Trophoblast cell (in vitro differentiated cells and primary cell): ENCODE data around the gene SPATS2L.

Source experiments
- DNase-seq, 2 donors: peaks; one replicate each; pipeline ENCODE4 v3.0.0-alpha.2; 2016
- H2AFZ ChIP-seq: 2 replicates; pipeline ENCODE4 v1.6.1; 2013; ENCODE audit warnings: low read length, moderate library complexity, mild to moderate bottlenecking; ENCODE audit not compliant: insufficient read depth, poor library complexity
- H2AK5ac ChIP-seq: 2 replicates; pipeline ENCODE4 v1.6.1; 2013; ENCODE audit warnings: mild to moderate bottlenecking, low read length
- H2BK120ac ChIP-seq: 2 replicates; pipeline ENCODE4 v1.6.1; 2013; ENCODE audit warnings: low read length, mild to moderate bottlenecking, moderate library complexity; ENCODE audit not compliant: insufficient read depth, poor library complexity
- H2BK12ac ChIP-seq: 2 replicates; pipeline ENCODE4 v1.6.1; 2013; ENCODE audit warnings: mild to moderate bottlenecking, low read length, moderate library complexity
- H2BK5ac ChIP-seq: 2 replicates; pipeline ENCODE4 v1.6.1; 2013; ENCODE audit warnings: low read length, low read depth, moderate library complexity, mild to moderate bottlenecking; ENCODE audit not compliant: poor library complexity
- H3K14ac ChIP-seq: 2 replicates; pipeline ENCODE4 v1.6.1; 2013; ENCODE audit warnings: mild to moderate bottlenecking, low read length
- H3K18ac ChIP-seq: 2 replicates; pipeline ENCODE4 v1.6.1; 2013; ENCODE audit warnings: mild to moderate bottlenecking, low read length
- H3K23ac ChIP-seq: 2 replicates; pipeline ENCODE4 v1.6.1; 2013; ENCODE audit warnings: low read length
- H3K27ac ChIP-seq: 2 replicates; pipeline ENCODE4 v1.5.1; 2013; ENCODE audit warnings: low read depth, mild to moderate bottlenecking, inconsistent platforms, low read length, moderate library complexity
- H3K27me3 ChIP-seq: 2 replicates; pipeline ENCODE4 v1.6.1; 2013; ENCODE audit warnings: inconsistent platforms, mild to moderate bottlenecking, low read length, moderate library complexity; ENCODE audit not compliant: insufficient read depth
- H3K36me3 ChIP-seq, 2 experiments: 1 replicate in 1 of 2; 2 replicates in 1 of 2; pipeline ENCODE4 v1.6.1; 2013; ENCODE audit warnings: low read length in 2 of 2, mild to moderate bottlenecking in 2 of 2, moderate library complexity in 1 of 2; ENCODE audit not compliant: insufficient read depth in 2 of 2, control insufficient read depth in 1 of 2
- H3K4ac ChIP-seq: 2 replicates; pipeline ENCODE4 v1.6.1; 2013; ENCODE audit warnings: low read depth, mild to moderate bottlenecking, low read length, moderate library complexity
- H3K4me1 ChIP-seq, 2 experiments: 1 replicate in 1 of 2; 2 replicates in 1 of 2; pipeline ENCODE4 v1.6.1; 2013; ENCODE audit warnings: low read length in 2 of 2, mild to moderate bottlenecking in 2 of 2, moderate library complexity in 1 of 2; ENCODE audit not compliant: insufficient read depth in 2 of 2, control insufficient read depth in 1 of 2
- H3K4me2 ChIP-seq: 2 replicates; pipeline ENCODE4 v1.6.1; 2013; ENCODE audit warnings: inconsistent platforms, mild to moderate bottlenecking, low read length, moderate library complexity
- H3K4me3 ChIP-seq: 2 replicates; pipeline ENCODE4 v1.5.1; 2013; ENCODE audit warnings: mild to moderate bottlenecking, low read depth, low read length, inconsistent platforms
- H3K79me1 ChIP-seq: one replicate; pipeline ENCODE4 v1.6.1; 2013; ENCODE audit warnings: low read length
- H3K79me2 ChIP-seq: 2 replicates; pipeline ENCODE4 v1.6.1; 2013; ENCODE audit warnings: low read length, mild to moderate bottlenecking; ENCODE audit not compliant: control insufficient read depth, insufficient read depth, poor library complexity
- H3K9ac ChIP-seq: 2 replicates; pipeline ENCODE4 v1.6.1; 2013; ENCODE audit warnings: mild to moderate bottlenecking, low read length
- H3K9me3 ChIP-seq: 2 replicates; pipeline ENCODE4 v1.6.1; 2013; ENCODE audit warnings: low read depth, mild to moderate bottlenecking, control low read depth, inconsistent platforms, low read length; ENCODE audit not compliant: insufficient read depth
- H4K12ac ChIP-seq: 2 replicates; pipeline ENCODE4 v1.6.1; 2013; ENCODE audit warnings: low read depth, mild to moderate bottlenecking, low read length, moderate library complexity
- H4K8ac ChIP-seq: 2 replicates; pipeline ENCODE4 v1.6.1; 2013; ENCODE audit warnings: low read depth, mild to moderate bottlenecking, low read length, moderate library complexity
- H4K91ac ChIP-seq: one replicate; pipeline ENCODE4 v1.6.1; 2013; ENCODE audit warnings: low read depth, mild to moderate bottlenecking, low read length, moderate library complexity
- WGBS: extraction: QIAGEN DNeasy Blood & Tissue Kit; methylation state at CpG from one replicate; pipeline ENCODE4 v1.1.7; 2013; ENCODE audit warnings: missing lambda C conversion rate; ENCODE audit not compliant: insufficient read length, insufficient coverage; ENCODE audit errors: extremely low coverage; 5-methylcytosine and 5-hydroxymethylcytosine counted together

SPATS2L gene

GRCh38 chr2:200425026-200425821 lies 118.7 kb downstream of the SPATS2L start:
- Histone ChIP-seq H3K4ac (no peak overlapping the region), H3K36me3 (peaks cover 7 to 26% of the 10 kb centered on the region in 2 experiments), H2BK12ac (no peak overlapping the region), H2AK5ac (no peak overlapping the region), H3K27ac (no peak overlapping the region), H2AFZ (no peak overlapping the region), H3K4me3 (no peak overlapping the region), H3K23ac (peak overlapping the region; percentile 3), H4K12ac (no peak overlapping the region), H3K9me3 (no peaks in the 10 kb centered on the region), H3K79me2 (no peaks in the 10 kb centered on the region), H2BK120ac (no peak overlapping the region), H3K18ac (no peak overlapping the region), H3K4me2 (no peak overlapping the region), H4K8ac (no peak overlapping the region), H3K14ac (no peak overlapping the region), H2BK5ac (no peak overlapping the region), H4K91ac (no peak overlapping the region), H3K4me1 (peaks cover 0 to 5% of the 10 kb centered on the region in 2 experiments), H3K79me1 (peaks cover 2% of the 10 kb centered on the region), H3K9ac (no peak overlapping the region), H3K27me3 (no peaks in the 10 kb centered on the region)
- no peak for DNase-seq
- no CpG with 5 or more reads among the region's 14 CpGs for WGBS

- H3K27ac ChIP-seq: no peak overlapping the region
- no peak overlapping the region for H4K8ac ChIP-seq
- H2BK5ac ChIP-seq: no peak overlapping the region
- no peak overlapping the region for H2AFZ ChIP-seq
- H3K9ac ChIP-seq: no peak overlapping the region
- peaks cover 2% of the 10 kb centered on the region for H3K79me1 ChIP-seq
- WGBS: no CpG with 5 or more reads among the region's 1 CpG
- H3K18ac ChIP-seq: no peak overlapping the region
- no peak overlapping the region for H4K12ac ChIP-seq
- no peak overlapping the region for H3K4me3 ChIP-seq
- H3K14ac ChIP-seq: no peak overlapping the region
- no peaks in the 10 kb centered on the region for H3K27me3 ChIP-seq
- H3K36me3 ChIP-seq: peaks cover 7 to 20% of the 10 kb centered on the region in 2 experiments
- no peak overlapping the region for H3K4me2 ChIP-seq
- H3K4ac ChIP-seq: no peak overlapping the region
- no peak overlapping the region for H2AK5ac ChIP-seq
- peaks cover 0 to 5% of the 10 kb centered on the region in 2 experiments for H3K4me1 ChIP-seq
- no peak overlapping the region for H4K91ac ChIP-seq
- H3K79me2 ChIP-seq: no peaks in the 10 kb centered on the region
- H2BK120ac ChIP-seq: no peak overlapping the region
- no peak overlapping the region for H3K23ac ChIP-seq
- no peaks in the 10 kb centered on the region for H3K9me3 ChIP-seq
- DNase-seq: no peak
- H2BK12ac ChIP-seq: no peak overlapping the region
These were observed 120.3 kb downstream of the SPATS2L start for GRCh38 chr2:200426754-200427153.

GRCh38 chr2:200428961-200429665 lies 122.6 kb downstream of the SPATS2L start:
- WGBS: no CpG with 5 or more reads among the region's 6 CpGs
- no peak overlapping the region for H2BK5ac ChIP-seq
- H3K18ac ChIP-seq: peak overlapping the region; percentile 75
- no peaks in the 10 kb centered on the region for H3K79me2 ChIP-seq
- no peak overlapping the region for H3K9ac ChIP-seq
- peaks cover 5 to 13% of the 10 kb centered on the region in 2 experiments for H3K36me3 ChIP-seq
- no peak overlapping the region for H3K23ac ChIP-seq
- H4K91ac ChIP-seq: no peak overlapping the region
- no peaks in the 10 kb centered on the region for H3K27me3 ChIP-seq
- no peak overlapping the region for H2AFZ ChIP-seq
- H3K14ac ChIP-seq: no peak overlapping the region
- H3K9me3 ChIP-seq: no peaks in the 10 kb centered on the region
- no peak overlapping the region for H2BK12ac ChIP-seq
- peak; percentile 14 to 50 for DNase-seq
- no peak overlapping the region for H3K4ac ChIP-seq
- H3K4me2 ChIP-seq: no peak overlapping the region
- no peak overlapping the region for H2AK5ac ChIP-seq
- peak overlapping the region; percentile 54 for H4K12ac ChIP-seq
- H3K79me1 ChIP-seq: peaks cover 2% of the 10 kb centered on the region
- H2BK120ac ChIP-seq: no peak overlapping the region
- H3K4me1 ChIP-seq: peaks cover 0 to 5% of the 10 kb centered on the region in 2 experiments
- H3K4me3 ChIP-seq: no peak overlapping the region
- H4K8ac ChIP-seq: peak overlapping the region; percentile 38
- no peak overlapping the region for H3K27ac ChIP-seq

GRCh38 chr2:200430017-200430416 lies 123.5 kb downstream of the SPATS2L start:
- no peak for DNase-seq
- Histone ChIP-seq H3K4ac (no peak overlapping the region), H3K9me3 (no peaks in the 10 kb centered on the region), H3K4me2 (no peak overlapping the region), H3K4me1 (peaks cover 0 to 2% of the 10 kb centered on the region in 2 experiments), H2BK12ac (no peak overlapping the region), H3K4me3 (no peak overlapping the region), H4K8ac (no peak overlapping the region), H3K27ac (no peak overlapping the region), H2BK5ac (no peak overlapping the region), H3K14ac (no peak overlapping the region), H3K23ac (no peak overlapping the region), H3K79me1 (peaks cover 2% of the 10 kb centered on the region), H3K79me2 (no peaks in the 10 kb centered on the region), H3K9ac (no peak overlapping the region), H3K18ac (no peak overlapping the region), H4K91ac (no peak overlapping the region), H2AFZ (no peak overlapping the region), H2BK120ac (no peak overlapping the region), H2AK5ac (no peak overlapping the region), H3K27me3 (no peaks in the 10 kb centered on the region), H3K36me3 (peaks cover 5 to 9% of the 10 kb centered on the region in 2 experiments), H4K12ac (no peak overlapping the region)
- no CpG with 5 or more reads among the region's 1 CpG for WGBS
